Activated effector memory CD4-positive, alpha-beta T cell treated with Interleukin-2 at 50 U/mL for 16 hours (primary cell): ENCODE results near the gene GLIS1.

Experiments used
- DNase-seq: peaks from one replicate; pipeline ENCODE4 v3.0.0-alpha.2; 2020

Gene GLIS1

GRCh38 chr1:53517109-53517508 is 221.9 kb downstream of the GLIS1 start:
- DNase-seq, result no peak

DNA sequence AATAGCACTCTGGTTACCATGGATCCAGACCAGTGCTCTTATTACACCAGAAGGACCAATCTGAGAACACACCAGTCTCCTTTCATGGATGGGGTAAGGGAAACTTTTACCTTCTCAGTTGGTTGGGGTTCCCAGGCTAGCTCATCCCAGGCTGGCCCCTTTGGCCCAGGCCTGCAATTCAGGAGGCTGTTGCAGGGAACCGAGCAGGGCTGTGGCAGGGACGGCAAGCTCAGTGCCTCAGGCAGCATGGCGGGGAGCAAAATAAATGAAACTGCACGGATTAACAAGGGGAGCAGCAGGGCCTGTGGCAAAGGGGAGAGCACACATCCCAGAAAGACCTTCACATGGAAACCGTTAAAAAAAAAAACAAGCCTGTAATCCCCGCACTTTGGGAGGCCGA is 222.8 kb downstream of the GLIS1 start:
- no peak for DNase-seq

GRCh38 chr1:53514436-53514835 is 224.5 kb downstream of the GLIS1 start:
- no peak for DNase-seq

DNA sequence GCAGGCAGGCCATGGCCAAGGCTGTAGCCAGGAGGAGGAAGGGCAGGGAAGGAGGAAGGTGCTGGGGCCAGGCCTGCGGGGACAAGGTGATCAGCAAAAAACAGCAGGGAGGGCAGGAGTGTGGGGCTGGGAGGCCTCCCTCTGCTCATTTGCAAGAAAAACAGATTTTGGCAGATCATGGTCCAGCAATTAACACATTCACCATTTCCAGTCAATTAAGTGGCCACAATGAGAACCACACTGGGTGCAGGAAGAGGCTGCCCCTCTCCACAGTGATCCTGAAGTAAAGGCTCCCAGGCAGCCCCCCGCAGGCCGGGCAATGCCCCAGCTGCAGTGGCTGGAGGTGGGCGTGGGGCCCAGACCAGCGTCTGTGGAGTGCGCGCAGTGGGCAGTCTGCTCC is 225.1 kb downstream of the GLIS1 start:
- no peak for DNase-seq

GRCh38 chr1:53512807-53513755 is 225.9 kb downstream of the GLIS1 start:
- no peak for DNase-seq

GRCh38 chr1:53511933-53512806 is 226.8 kb downstream of the GLIS1 start:
- DNase-seq, result no peak

DNA sequence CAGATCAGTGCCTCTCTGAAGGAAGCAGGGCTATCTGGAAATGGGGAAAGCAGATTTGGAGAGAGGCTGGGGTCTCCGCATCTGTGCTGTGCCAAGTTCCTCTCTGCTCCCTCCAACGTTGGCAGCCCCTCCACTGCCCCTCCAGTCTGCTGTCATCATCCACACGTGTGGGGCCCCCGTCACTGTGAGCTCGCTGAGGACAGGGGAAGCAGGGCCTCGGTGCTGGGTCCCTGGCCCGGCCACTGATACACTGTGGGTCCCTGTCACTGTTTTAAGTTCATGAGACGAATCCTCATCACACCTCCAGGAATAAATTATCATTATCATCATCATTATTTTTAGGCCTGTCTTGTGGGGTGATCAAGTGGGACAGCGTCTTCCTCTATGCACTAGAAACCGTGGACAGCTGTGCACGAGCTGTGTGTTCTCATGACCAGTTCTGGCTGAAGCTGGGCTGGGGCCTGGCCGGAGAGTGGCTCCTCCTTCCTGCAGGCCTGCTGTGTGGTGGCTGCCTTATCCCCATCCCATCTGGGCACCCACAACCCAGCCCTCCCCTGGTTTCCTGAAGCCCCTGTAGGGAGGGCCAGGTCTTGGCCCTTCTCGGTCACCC is 227.5 kb downstream of the GLIS1 start:
- DNase-seq, result no peak

GRCh38 chr1:53510215-53510614 is 228.7 kb downstream of the GLIS1 start:
- DNase-seq, result no peak

- no peak for DNase-seq
Observed at GRCh38 chr1:53509775-53510174, 229.2 kb downstream of the GLIS1 start.

GRCh38 chr1:53508991-53509666 is 229.8 kb downstream of the GLIS1 start:
- DNase-seq, result no peak

GRCh38 chr1:53508056-53508990 is 230.6 kb downstream of the GLIS1 start:
- DNase-seq, result no peak

DNA sequence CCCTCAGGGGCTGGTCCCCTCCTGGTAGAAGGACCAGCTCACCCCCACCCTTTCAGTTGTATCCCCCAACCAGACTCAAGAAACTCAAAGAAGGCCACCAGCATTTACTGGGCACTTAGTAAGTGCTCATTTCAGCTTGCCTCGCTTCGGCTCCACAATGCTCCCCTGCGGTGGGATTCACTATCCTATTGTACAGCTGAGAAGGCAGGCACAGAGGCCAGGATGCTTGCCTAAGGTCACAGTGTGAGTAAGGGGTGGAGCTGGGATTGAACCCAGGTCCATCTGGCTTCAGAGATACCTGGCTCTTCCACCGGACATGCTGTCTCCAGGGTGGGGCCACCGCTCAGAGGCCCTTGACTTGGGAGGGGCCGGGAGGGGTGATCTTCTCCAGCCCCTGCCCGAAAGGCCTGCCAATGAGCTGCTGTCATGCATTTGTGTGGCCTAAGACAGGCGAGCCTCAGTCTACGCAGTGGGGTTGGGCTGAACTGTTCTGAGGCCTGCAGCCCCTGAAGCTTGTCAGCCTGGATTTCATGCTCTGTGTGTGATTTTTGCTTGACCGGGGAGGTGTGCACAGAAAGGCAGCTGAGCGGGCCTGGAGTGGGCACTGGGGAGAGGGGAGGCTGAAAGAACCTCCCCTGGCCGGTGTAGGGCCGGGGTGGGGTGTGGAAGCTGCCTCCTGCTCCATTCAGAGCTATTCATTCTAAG is 231.7 kb downstream of the GLIS1 start:
- no peak for DNase-seq

DNA sequence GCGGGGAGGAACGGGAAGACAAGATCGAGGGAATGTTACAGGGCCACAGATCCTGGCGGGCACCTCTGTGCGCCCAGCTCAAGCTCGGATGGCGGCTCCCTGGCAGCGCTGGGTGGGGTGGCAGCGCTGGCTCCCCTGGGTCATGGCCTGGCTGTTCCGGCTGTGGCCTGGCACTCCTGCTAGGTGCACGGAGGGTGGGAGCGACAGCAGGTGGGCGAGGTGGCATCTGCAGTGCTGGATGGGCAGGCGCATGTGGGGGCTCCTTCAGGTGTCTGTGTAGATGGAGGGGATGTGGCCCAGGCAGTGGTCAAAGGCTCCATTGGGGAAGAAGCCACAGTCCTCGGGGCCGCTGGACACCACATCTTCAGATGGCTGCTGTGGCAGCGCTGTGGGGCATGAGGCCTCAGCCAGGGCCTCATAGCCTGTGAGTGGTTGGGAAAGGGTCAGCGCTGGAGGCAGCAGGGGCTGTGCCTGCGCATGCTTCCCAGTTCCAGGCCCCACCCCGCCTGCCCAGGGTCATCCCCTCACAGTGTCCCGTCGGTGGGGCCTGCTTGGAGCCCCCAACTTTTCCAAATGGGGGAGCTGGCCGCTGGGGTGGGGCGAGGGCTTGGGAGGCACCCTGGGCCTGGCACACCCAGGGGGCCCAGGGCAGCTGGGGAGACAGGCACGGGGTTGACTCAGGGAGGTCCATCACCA is 232.5 kb downstream of the GLIS1 start:
- DNase-seq, result no peak

DNA sequence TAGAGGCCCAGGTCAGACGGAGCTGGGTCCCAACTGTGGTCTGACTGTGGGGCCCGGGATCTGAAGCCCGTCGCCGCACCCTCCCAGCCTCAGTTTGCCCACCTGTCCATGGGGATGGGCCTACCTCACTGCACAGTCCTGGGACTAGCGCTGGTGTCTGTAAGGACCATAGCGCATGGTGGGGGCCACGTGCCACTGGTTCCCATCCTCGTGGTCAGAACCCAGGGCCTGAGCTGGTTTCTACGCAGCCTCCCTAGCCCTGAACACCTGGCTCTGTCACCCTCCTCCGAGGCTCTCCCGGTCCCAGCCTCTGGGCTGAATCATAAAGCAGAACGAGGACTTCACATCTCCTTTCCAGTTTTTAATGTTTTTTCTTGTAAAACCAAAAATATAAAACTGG is 233.1 kb downstream of the GLIS1 start:
- no peak for DNase-seq

DNA sequence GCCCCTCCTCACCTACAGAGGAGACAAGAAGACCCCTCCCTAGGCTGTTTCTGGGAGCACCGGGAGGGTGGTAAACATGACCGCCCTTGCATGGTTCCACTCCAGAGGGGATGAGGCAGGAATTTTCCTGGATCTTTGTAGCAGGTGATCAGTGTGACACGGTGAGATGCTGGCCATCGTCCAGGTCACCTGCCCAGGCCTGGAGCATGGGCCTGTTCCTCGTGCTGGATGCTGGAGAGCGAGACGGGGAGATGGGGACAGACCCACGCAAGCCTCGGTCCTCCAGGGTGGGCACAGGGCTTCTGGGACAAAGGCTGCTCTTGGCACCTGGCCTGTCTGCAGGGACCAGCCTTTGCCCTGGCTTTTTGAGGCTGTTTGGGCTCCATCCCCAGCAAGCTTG is 233.6 kb downstream of the GLIS1 start:
- DNase-seq, result no peak

GRCh38 chr1:53504901-53505300 is 234.1 kb downstream of the GLIS1 start:
- no peak for DNase-seq

GRCh38 chr1:53503433-53504217 is 235.3 kb downstream of the GLIS1 start:
- DNase-seq, result no peak

- no peak for DNase-seq
Observed at GRCh38 chr1:53502641-53503432, 236.1 kb downstream of the GLIS1 start.
